Measurements from ENCODE around the gene MYO1D. TPM values are rescaled to one million over a fixed set of nuclear protein-coding genes. Genes with fewer than 3 reads are reported as not detected.
"Not testable (repeated sequence)": the region's sequence is repeated elsewhere in the genome, so short reads cannot be mapped to it uniquely, and the experiment has no call there.

Gene MYO1D
- total and polyA plus RNA-seq, 5 donors, result 5.8 to 17.0 (median 10.4) TPM

- Histone ChIP-seq H3K27me3 (ENCODE audit: control insufficient read depth, insufficient read depth) (no peaks in the 10 kb centered on the region), H3K27ac (ENCODE audit: low read length) (no peak overlapping the region), H3K9me3 (ENCODE audit: control insufficient read depth, low read length) (no peaks in the 10 kb centered on the region), H3K4me3 (ENCODE audit: low read length) (no peak overlapping the region), H3K4me1 (ENCODE audit: control insufficient read depth, insufficient read depth, low read length) (no peaks in the 10 kb centered on the region)
- ATAC-seq (no peak), DNase-seq (no peak)
- WGBS, result 79% methylated on average over 4 of the region's 4 CpGs
- intact Hi-C loops (cut with DNase I), result no loop called here
Observed at GRCh38 chr17:32833526-32833925, 43.4 kb downstream of the MYO1D start.

GRCh38 chr17:32833076-32833475 is 43.8 kb downstream of the MYO1D start:
- ATAC-seq (no peak), DNase-seq (no peak)
- intact Hi-C loops (cut with DNase I), result no loop called here
- WGBS, result 70% methylated on average over 5 of the region's 5 CpGs
- Histone ChIP-seq H3K27ac (ENCODE audit: low read length) (no peak overlapping the region), H3K27me3 (ENCODE audit: control insufficient read depth, insufficient read depth) (no peaks in the 10 kb centered on the region), H3K9me3 (ENCODE audit: control insufficient read depth, low read length) (no peaks in the 10 kb centered on the region), H3K4me1 (ENCODE audit: control insufficient read depth, insufficient read depth, low read length) (no peaks in the 10 kb centered on the region), H3K4me3 (ENCODE audit: low read length) (no peak overlapping the region)

- 96% methylated on average over 2 of the region's 2 CpGs for WGBS
- no peak overlapping the region for H3K27ac ChIP-seq (ENCODE audit: low read length)
- no peaks in the 10 kb centered on the region for H3K27me3 ChIP-seq (ENCODE audit: control insufficient read depth, insufficient read depth)
- no peak overlapping the region for H3K4me3 ChIP-seq (ENCODE audit: low read length)
- DNase-seq, result no peak
- ATAC-seq, result no peak
- no peaks in the 10 kb centered on the region for H3K9me3 ChIP-seq (ENCODE audit: control insufficient read depth, low read length)
- no peaks in the 10 kb centered on the region for H3K4me1 ChIP-seq (ENCODE audit: control insufficient read depth, insufficient read depth, low read length)
- intact Hi-C loops (cut with DNase I), result no loop called here
Observed at GRCh38 chr17:32831627-32832243, 45.2 kb downstream of the MYO1D start.

- H3K4me1 ChIP-seq (ENCODE audit: control insufficient read depth, insufficient read depth, low read length), result no peaks in the 10 kb centered on the region
- ATAC-seq (no peak), DNase-seq (no peak)
- no peaks in the 10 kb centered on the region for H3K9me3 ChIP-seq (ENCODE audit: control insufficient read depth, low read length)
- WGBS, result 68% methylated on average over 3 of the region's 3 CpGs
- H3K4me3 ChIP-seq (ENCODE audit: low read length), result no peak overlapping the region
- no peaks in the 10 kb centered on the region for H3K27me3 ChIP-seq (ENCODE audit: control insufficient read depth, insufficient read depth)
- H3K27ac ChIP-seq (ENCODE audit: low read length), result no peak overlapping the region
- intact Hi-C loops (cut with DNase I), result no loop called here
Observed at GRCh38 chr17:32831223-32831622, 45.7 kb downstream of the MYO1D start.

GRCh38 chr17:32828822-32829221 is 48.1 kb downstream of the MYO1D start:
- no peak overlapping the region for H3K4me3 ChIP-seq (ENCODE audit: low read length)
- no peak for DNase-seq
- H3K9me3 ChIP-seq (ENCODE audit: control insufficient read depth, low read length), result no peaks in the 10 kb centered on the region
- intact Hi-C loops (cut with DNase I), result no loop called here
- no peak for ATAC-seq
- no peak overlapping the region for H3K27ac ChIP-seq (ENCODE audit: low read length)
- H3K4me1 ChIP-seq (ENCODE audit: control insufficient read depth, insufficient read depth, low read length), result no peaks in the 10 kb centered on the region
- H3K27me3 ChIP-seq (ENCODE audit: control insufficient read depth, insufficient read depth), result no peaks in the 10 kb centered on the region
- WGBS, result 75% methylated on average over 2 of the region's 2 CpGs

- H3K27me3 ChIP-seq (ENCODE audit: control insufficient read depth, insufficient read depth), result no peaks in the 10 kb centered on the region
- ATAC-seq, result no peak
- no peaks in the 10 kb centered on the region for H3K4me1 ChIP-seq (ENCODE audit: control insufficient read depth, insufficient read depth, low read length)
- H3K9me3 ChIP-seq (ENCODE audit: control insufficient read depth, low read length), result no peaks in the 10 kb centered on the region
- DNase-seq, result no peak
- intact Hi-C loops (cut with DNase I), result no loop called here
- no peak overlapping the region for H3K4me3 ChIP-seq (ENCODE audit: low read length)
- H3K27ac ChIP-seq (ENCODE audit: low read length), result no peak overlapping the region
Observed at GRCh38 chr17:32827227-32827626, 49.7 kb downstream of the MYO1D start.

GRCh38 chr17:32826076-32826475 is 50.8 kb downstream of the MYO1D start:
- intact Hi-C loops (cut with DNase I), result no loop called here
- H3K4me3 ChIP-seq (ENCODE audit: low read length), result no peak overlapping the region
- H3K27ac ChIP-seq (ENCODE audit: low read length), result no peak overlapping the region
- no peaks in the 10 kb centered on the region for H3K9me3 ChIP-seq (ENCODE audit: control insufficient read depth, low read length)
- ATAC-seq, result no peak
- no peak for DNase-seq
- no peaks in the 10 kb centered on the region for H3K27me3 ChIP-seq (ENCODE audit: control insufficient read depth, insufficient read depth)
- no peaks in the 10 kb centered on the region for H3K4me1 ChIP-seq (ENCODE audit: control insufficient read depth, insufficient read depth, low read length)

GRCh38 chr17:32824334-32824733 is 52.6 kb downstream of the MYO1D start:
- Histone ChIP-seq H3K4me3 (ENCODE audit: low read length) (no peak overlapping the region), H3K27me3 (ENCODE audit: control insufficient read depth, insufficient read depth) (no peaks in the 10 kb centered on the region), H3K27ac (ENCODE audit: low read length) (no peak overlapping the region), H3K9me3 (ENCODE audit: control insufficient read depth, low read length) (no peaks in the 10 kb centered on the region), H3K4me1 (ENCODE audit: control insufficient read depth, insufficient read depth, low read length) (no peaks in the 10 kb centered on the region)
- 92% methylated on average over 3 of the region's 3 CpGs for WGBS
- DNase-seq, result no peak
- ATAC-seq, result no peak
- intact Hi-C loops (cut with DNase I), result no loop called here

GRCh38 chr17:32822996-32823395 is 53.9 kb downstream of the MYO1D start:
- Histone ChIP-seq H3K4me3 (ENCODE audit: low read length) (peak overlapping the region; percentile 74), H3K27ac (ENCODE audit: low read length) (no peak overlapping the region), H3K27me3 (ENCODE audit: control insufficient read depth, insufficient read depth) (no peaks in the 10 kb centered on the region), H3K4me1 (ENCODE audit: control insufficient read depth, insufficient read depth, low read length) (no peaks in the 10 kb centered on the region), H3K9me3 (ENCODE audit: control insufficient read depth, low read length) (no peaks in the 10 kb centered on the region)
- ATAC-seq (peak in 1 of 2 donors; percentile 41), DNase-seq (no peak)
- intact Hi-C loops (cut with DNase I), result no loop called here
- 58% methylated on average over 2 of the region's 2 CpGs for WGBS

- DNase-seq (peak; percentile 36 to 77 (median 68)), ATAC-seq (peak in 1 of 2 donors; percentile 31)
- intact Hi-C loops (cut with DNase I); H3K9me3 ChIP-seq (ENCODE audit: control insufficient read depth, low read length); H3K27ac ChIP-seq (ENCODE audit: low read length); H3K4me1 ChIP-seq (ENCODE audit: control insufficient read depth, insufficient read depth, low read length); H3K27me3 ChIP-seq (ENCODE audit: control insufficient read depth, insufficient read depth): not testable (repeated sequence)
- WGBS, result 13% methylated on average over 80 of the region's 82 CpGs
- H3K4me3 ChIP-seq (ENCODE audit: low read length), result peak overlapping the region; percentile 74
Observed at GRCh38 chr17:32821987-32822934, 54.7 kb downstream of the MYO1D start.

GRCh38 chr17:32820440-32820839 is 56.5 kb downstream of the MYO1D start:
- intact Hi-C loops (cut with DNase I), result no loop called here
- H3K4me3 ChIP-seq (ENCODE audit: low read length), result no peak overlapping the region
- no peaks in the 10 kb centered on the region for H3K9me3 ChIP-seq (ENCODE audit: control insufficient read depth, low read length)
- no peaks in the 10 kb centered on the region for H3K27me3 ChIP-seq (ENCODE audit: control insufficient read depth, insufficient read depth)
- no peak for ATAC-seq
- 95% methylated on average over 2 of the region's 2 CpGs for WGBS
- no peak overlapping the region for H3K27ac ChIP-seq (ENCODE audit: low read length)
- no peak for DNase-seq
- no peaks in the 10 kb centered on the region for H3K4me1 ChIP-seq (ENCODE audit: control insufficient read depth, insufficient read depth, low read length)

Data from right cardiac atrium (tissue), 5 donors.